ENCODE results near the gene POU2AF1.

The POU2AF1 gene

GRCh38 chr11:111386611-111387150 is 7.6 kb upstream of the POU2AF1 start:
- no peak for DNase-seq

GRCh38 chr11:111384494-111384893 is 5.4 kb upstream of the POU2AF1 start:
- no peak for DNase-seq

- DNase-seq, result no peak
Observed at GRCh38 chr11:111382451-111382850, 3.4 kb upstream of the POU2AF1 start.

GRCh38 chr11:111379602-111380136 is 594 bp upstream of the POU2AF1 start:
- DNase-seq, result no peak

GRCh38 chr11:111378185-111378860 is 752 bp downstream of the POU2AF1 start:
- DNase-seq, result no peak

GRCh38 chr11:111376181-111376871 is 2.7 kb downstream of the POU2AF1 start:
- no peak for DNase-seq

GRCh38 chr11:111373590-111373989 is 5.5 kb downstream of the POU2AF1 start:
- DNase-seq, result no peak

GRCh38 chr11:111372538-111372937 is 6.5 kb downstream of the POU2AF1 start:
- DNase-seq, result no peak

GRCh38 chr11:111370902-111371578 is 8.0 kb downstream of the POU2AF1 start:
- no peak for DNase-seq

- DNase-seq, result no peak
Observed at GRCh38 chr11:111370270-111370901, 8.7 kb downstream of the POU2AF1 start.

GRCh38 chr11:111368285-111368560 is 10.9 kb downstream of the POU2AF1 start:
- DNase-seq, result no peak

GRCh38 chr11:111367411-111368284 is 11.4 kb downstream of the POU2AF1 start:
- DNase-seq, result no peak

GRCh38 chr11:111366560-111367410 is 12.3 kb downstream of the POU2AF1 start:
- no peak for DNase-seq

GRCh38 chr11:111365722-111366559 is 13.1 kb downstream of the POU2AF1 start:
- DNase-seq, result no peak

- DNase-seq, result no peak
Observed at GRCh38 chr11:111364503-111364902, 14.6 kb downstream of the POU2AF1 start.

GRCh38 chr11:111363985-111364384 is 15.1 kb downstream of the POU2AF1 start:
- no peak for DNase-seq

GRCh38 chr11:111362887-111363411 is 16.1 kb downstream of the POU2AF1 start:
- DNase-seq, result no peak

GRCh38 chr11:111361874-111362273 is 17.2 kb downstream of the POU2AF1 start:
- DNase-seq, result no peak

GRCh38 chr11:111361052-111361801 is 17.8 kb downstream of the POU2AF1 start:
- DNase-seq, result no peak

Measured in C1 segment of cervical spinal cord (tissue), 14 donors.